Ishikawa (cell line): Measurements from ENCODE around the gene NCMAP.
A peak's percentile ranks its signal among the peaks of the same experiment; 100 is the strongest.

ENCODE experiments used
- CEBPB ChIP-seq: IDR thresholded peaks from 2 replicates; pipeline ENCODE4 v1.6.1; 2012
- CREB1 ChIP-seq: IDR thresholded peaks from 2 replicates; pipeline ENCODE4 v1.6.1; 2012; ENCODE audit warnings: low read depth
- EGR1 ChIP-seq: IDR thresholded peaks from 2 replicates; pipeline ENCODE4 v1.6.1; 2012
- EP300 ChIP-seq: IDR thresholded peaks from 2 replicates; pipeline ENCODE4 v1.6.1; 2012; ENCODE audit warnings: borderline replicate concordance
- FOXM1 ChIP-seq: IDR thresholded peaks from 2 replicates; pipeline ENCODE4 v1.6.1; 2012; ENCODE audit warnings: low read depth, borderline replicate concordance
- MAX ChIP-seq: IDR thresholded peaks from 2 replicates; pipeline ENCODE4 v1.6.1; 2012
- NFIC ChIP-seq: IDR thresholded peaks from 2 replicates; pipeline ENCODE4 v1.6.1; 2012
- RAD21 ChIP-seq: IDR thresholded peaks from 2 replicates; pipeline ENCODE4 v1.6.1; 2012; ENCODE audit warnings: low read depth
- REST ChIP-seq: IDR thresholded peaks from 2 replicates; pipeline ENCODE4 v1.6.1; 2012; ENCODE audit warnings: low read depth, mild to moderate bottlenecking
- TAF1 ChIP-seq: IDR thresholded peaks from 2 replicates; pipeline ENCODE4 v1.6.1; 2012; ENCODE audit warnings: low read depth, mild to moderate bottlenecking
- TCF12 ChIP-seq: IDR thresholded peaks from 2 replicates; pipeline ENCODE4 v1.6.1; 2012; ENCODE audit warnings: low read depth
- TEAD4 ChIP-seq: IDR thresholded peaks from 2 replicates; pipeline ENCODE4 v1.6.1; 2012
- USF1 ChIP-seq: IDR thresholded peaks from 2 replicates; pipeline ENCODE4 v1.6.1; 2012
- YY1 ChIP-seq: IDR thresholded peaks from 2 replicates; pipeline ENCODE4 v1.6.1; 2012; ENCODE audit warnings: low read depth
- ZBTB7A ChIP-seq: IDR thresholded peaks from 2 replicates; pipeline ENCODE4 v1.6.1; 2012; ENCODE audit warnings: low read depth

Gene NCMAP

GRCh38 chr1:24584171-24584647, 28.3 kb downstream of the NCMAP start:
- TF ChIP-seq RAD21, result no peak
- TF ChIP-seq NFIC, result no peak
- TF ChIP-seq EGR1, result no peak
- no peak for TF ChIP-seq CEBPB

GRCh38 chr1:24586119-24586518, 30.2 kb downstream of the NCMAP start:
- TF ChIP-seq TEAD4, result no peak

- TF ChIP-seq RAD21 (peak; percentile 77), ZBTB7A (no peak), NFIC (no peak), CREB1 (no peak)
Measured at GRCh38 chr1:24586970-24587820, 31.3 kb downstream of the NCMAP start.

GRCh38 chr1:24588573-24588972, 32.7 kb downstream of the NCMAP start:
- TF ChIP-seq REST (no peak), EGR1 (no peak), USF1 (no peak)

- TF ChIP-seq TCF12, result no peak
- TF ChIP-seq NFIC, result no peak
- TF ChIP-seq RAD21, result no peak
- TF ChIP-seq USF1, result no peak
- TF ChIP-seq CREB1, result no peak
- no peak for TF ChIP-seq FOXM1
- TF ChIP-seq MAX, result no peak
- TF ChIP-seq CEBPB, result no peak
- no peak for TF ChIP-seq TAF1
Measured at GRCh38 chr1:24589200-24589599, 33.3 kb downstream of the NCMAP start.

- TF ChIP-seq CEBPB (no peak), EGR1 (no peak), TCF12 (no peak), EP300 (no peak), CREB1 (no peak), USF1 (no peak), REST (no peak), ZBTB7A (no peak), RAD21 (no peak), FOXM1 (no peak), YY1 (no peak), MAX (no peak), TAF1 (no peak), NFIC (no peak), TEAD4 (no peak)
Measured at GRCh38 chr1:24591781-24592180, 35.9 kb downstream of the NCMAP start.

- TF ChIP-seq REST, result no peak
- no peak for TF ChIP-seq TCF12
- no peak for TF ChIP-seq TEAD4
- no peak for TF ChIP-seq EP300
- no peak for TF ChIP-seq CEBPB
- TF ChIP-seq FOXM1, result no peak
- TF ChIP-seq USF1, result no peak
- no peak for TF ChIP-seq CREB1
- no peak for TF ChIP-seq ZBTB7A
- TF ChIP-seq RAD21, result no peak
- TF ChIP-seq MAX, result no peak
- TF ChIP-seq TAF1, result no peak
- no peak for TF ChIP-seq NFIC
- TF ChIP-seq YY1, result no peak
- no peak for TF ChIP-seq EGR1
Measured at GRCh38 chr1:24594328-24594598, 38.4 kb downstream of the NCMAP start.
